Liver (tissue), 9 donors: Measurements from ENCODE around the gene CASP14. TPM values are rescaled to one million over a fixed set of nuclear protein-coding genes. Genes with fewer than 3 reads are reported as not detected.

Experiments used
- DNase-seq: peaks from one replicate; pipeline ENCODE4 v3.0.0-alpha.2; 2017; ENCODE audit warnings: low spot score
- H3K27ac ChIP-seq, 2 donors: one replicate each; pipeline ENCODE4 v1.7.0; 2013; ENCODE audit warnings: inconsistent platforms in 2 of 2, low read length in 2 of 2, control low read depth in 1 of 2, low read depth in 1 of 2, mild to moderate bottlenecking in 1 of 2
- H3K27me3 ChIP-seq, 4 donors: one replicate each; pipeline versions ENCODE4 v1.6.1 to v1.7.0; 2013; ENCODE audit warnings: low read length in 3 of 4, inconsistent platforms in 1 of 4, mild to moderate bottlenecking in 1 of 4, moderate library complexity in 1 of 4; ENCODE audit not compliant: control insufficient read depth in 4 of 4, insufficient read depth in 4 of 4
- H3K36me3 ChIP-seq, 4 donors: one replicate each; pipeline versions ENCODE4 v1.6.1 to v1.7.0; 2013; ENCODE audit warnings: low read length in 3 of 4, mild to moderate bottlenecking in 3 of 4, low read depth in 1 of 4, moderate library complexity in 1 of 4; ENCODE audit not compliant: control insufficient read depth in 4 of 4, insufficient read depth in 3 of 4
- H3K4me1 ChIP-seq, 4 donors: one replicate each; pipeline versions ENCODE4 v1.6.1 to v1.7.0; 2013; ENCODE audit warnings: low read length in 3 of 4, mild to moderate bottlenecking in 3 of 4, moderate library complexity in 1 of 4; ENCODE audit not compliant: control insufficient read depth in 4 of 4, insufficient read depth in 4 of 4
- H3K4me3 ChIP-seq, 3 donors: one replicate each; pipeline versions ENCODE4 v1.6.1 to v1.7.0; 2013; ENCODE audit warnings: low read length in 3 of 3, control low read depth in 1 of 3, low read depth in 1 of 3, mild to moderate bottlenecking in 1 of 3
- H3K9ac ChIP-seq, 2 donors: one replicate each; pipeline ENCODE4 v1.7.0; 2013; ENCODE audit warnings: low read length in 2 of 2, mild to moderate bottlenecking in 2 of 2, moderate library complexity in 2 of 2, control low read depth in 1 of 2, low read depth in 1 of 2
- H3K9me3 ChIP-seq, 4 donors: one replicate each; pipeline versions ENCODE4 v1.6.1 to v1.7.0; 2013; ENCODE audit warnings: low read length in 3 of 4; ENCODE audit not compliant: control insufficient read depth in 4 of 4
- EGR1 ChIP-seq, 2 donors: IDR thresholded peaks; 2 replicates each; pipeline ENCODE4 v1.6.1; 2016 to 2018; ENCODE audit warnings: antibody characterized with exemption in 2 of 2, low read depth in 2 of 2
- FOXA1 ChIP-seq: IDR thresholded peaks from 2 replicates; pipeline ENCODE4 v1.6.1; 2016; ENCODE audit warnings: antibody characterized with exemption
- FOXA2 ChIP-seq: IDR thresholded peaks from 2 replicates; pipeline ENCODE4 v1.6.1; 2016; ENCODE audit warnings: antibody characterized with exemption
- GABPA ChIP-seq, 2 donors: IDR thresholded peaks in 1 of 2; conservative IDR thresholded peaks in 1 of 2; 2 replicates each; pipeline ENCODE4 v1.6.1; 2016; ENCODE audit warnings: antibody characterized with exemption in 2 of 2, mild to moderate bottlenecking in 1 of 2, moderate library complexity in 1 of 2
- JUND ChIP-seq, 2 donors: IDR thresholded peaks; 2 replicates each; pipeline ENCODE4 v1.6.1; 2016; ENCODE audit warnings: antibody characterized with exemption in 2 of 2
- SP1 ChIP-seq: IDR thresholded peaks from 2 replicates; pipeline ENCODE4 v1.6.1; 2018; ENCODE audit warnings: antibody characterized with exemption, mild to moderate bottlenecking
- TAF1 ChIP-seq: conservative IDR thresholded peaks from 2 replicates; pipeline ENCODE4 v1.6.1; 2016; ENCODE audit warnings: antibody characterized with exemption, mild to moderate bottlenecking
- WGBS: extraction: QIAGEN DNeasy Blood & Tissue Kit; methylation state at CpG from one replicate; pipeline ENCODE4 v1.1.7; 2013; 5-methylcytosine and 5-hydroxymethylcytosine counted together
- polyA plus RNA-seq, 2 donors: library from polyadenylated mRNA; stranded (reverse) in 1 of 2; unstranded in 1 of 2; fragments of 200-250 nt in 1 of 2; fragments of >200 nt in 1 of 2; fragmentation: Nextera tagmentation in 1 of 2; extraction: Ambion mirVana in 1 of 2; gene quantifications; one replicate each; pipeline versions ENCODE4 v1.2.1 to v1.2.3, GENCODE V29; 2013 to 2015
- total RNA-seq, 2 donors: library from RNA; depleted of rRNA; stranded (reverse); fragments of >200 nt; gene quantifications; one replicate each; pipeline ENCODE4 v1.2.3, GENCODE V29; 2014
- TF ChIP-seq, protein P1 (sequence below): IDR thresholded peaks from 2 replicates; pipeline ENCODE4 v1.6.1; 2016; ENCODE audit warnings: antibody characterized with exemption
- TF ChIP-seq, protein P2 (sequence below): IDR thresholded peaks from 2 replicates; pipeline ENCODE4 v1.6.1; 2016; ENCODE audit warnings: antibody characterized with exemption, mild to moderate bottlenecking
- TF ChIP-seq, protein P3 (sequence below): IDR thresholded peaks from 2 replicates; pipeline ENCODE4 v1.6.1; 2016; ENCODE audit warnings: antibody characterized with exemption
- TF ChIP-seq, protein P4 (sequence below): IDR thresholded peaks from 2 replicates; pipeline ENCODE4 v1.6.1; 2016; ENCODE audit warnings: antibody characterized with exemption
- donor health status: healthy.
- donor health status: healthy.
- donor health status: healthy.
- donor health status: healthy.
- donor health status: healthy.

CASP14 gene
- total and polyA plus RNA-seq, 4 donors: not detected

DNA sequence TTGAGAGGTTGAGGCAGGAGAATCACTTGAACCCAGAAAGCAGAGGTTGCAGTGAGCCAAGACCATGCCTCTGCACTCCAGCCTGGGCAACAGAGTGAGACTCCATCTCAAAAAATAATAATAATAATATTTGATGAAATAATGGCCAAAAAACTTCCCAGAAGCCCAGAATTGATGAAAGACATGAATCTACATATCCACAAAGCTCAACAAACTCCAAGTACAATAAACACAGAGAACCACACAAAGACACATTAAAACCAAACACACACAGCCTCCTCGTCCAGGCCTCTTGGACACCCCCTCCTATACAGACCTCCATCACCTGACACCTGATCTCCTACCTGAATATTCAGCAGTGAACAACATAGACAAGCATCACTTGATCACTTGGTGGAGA is 54.7 kb downstream of the CASP14 start:
- H3K9ac ChIP-seq: no peak overlapping the region
- H3K27ac ChIP-seq: no peak overlapping the region
- TF ChIP-seq, protein P1, sequence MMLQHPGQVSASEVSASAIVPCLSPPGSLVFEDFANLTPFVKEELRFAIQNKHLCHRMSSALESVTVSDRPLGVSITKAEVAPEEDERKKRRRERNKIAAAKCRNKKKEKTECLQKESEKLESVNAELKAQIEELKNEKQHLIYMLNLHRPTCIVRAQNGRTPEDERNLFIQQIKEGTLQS: no peak
- no peak for TF ChIP-seq JUND (IDR thresholded peaks at IDR 0.05)
- TF ChIP-seq, protein P2, sequence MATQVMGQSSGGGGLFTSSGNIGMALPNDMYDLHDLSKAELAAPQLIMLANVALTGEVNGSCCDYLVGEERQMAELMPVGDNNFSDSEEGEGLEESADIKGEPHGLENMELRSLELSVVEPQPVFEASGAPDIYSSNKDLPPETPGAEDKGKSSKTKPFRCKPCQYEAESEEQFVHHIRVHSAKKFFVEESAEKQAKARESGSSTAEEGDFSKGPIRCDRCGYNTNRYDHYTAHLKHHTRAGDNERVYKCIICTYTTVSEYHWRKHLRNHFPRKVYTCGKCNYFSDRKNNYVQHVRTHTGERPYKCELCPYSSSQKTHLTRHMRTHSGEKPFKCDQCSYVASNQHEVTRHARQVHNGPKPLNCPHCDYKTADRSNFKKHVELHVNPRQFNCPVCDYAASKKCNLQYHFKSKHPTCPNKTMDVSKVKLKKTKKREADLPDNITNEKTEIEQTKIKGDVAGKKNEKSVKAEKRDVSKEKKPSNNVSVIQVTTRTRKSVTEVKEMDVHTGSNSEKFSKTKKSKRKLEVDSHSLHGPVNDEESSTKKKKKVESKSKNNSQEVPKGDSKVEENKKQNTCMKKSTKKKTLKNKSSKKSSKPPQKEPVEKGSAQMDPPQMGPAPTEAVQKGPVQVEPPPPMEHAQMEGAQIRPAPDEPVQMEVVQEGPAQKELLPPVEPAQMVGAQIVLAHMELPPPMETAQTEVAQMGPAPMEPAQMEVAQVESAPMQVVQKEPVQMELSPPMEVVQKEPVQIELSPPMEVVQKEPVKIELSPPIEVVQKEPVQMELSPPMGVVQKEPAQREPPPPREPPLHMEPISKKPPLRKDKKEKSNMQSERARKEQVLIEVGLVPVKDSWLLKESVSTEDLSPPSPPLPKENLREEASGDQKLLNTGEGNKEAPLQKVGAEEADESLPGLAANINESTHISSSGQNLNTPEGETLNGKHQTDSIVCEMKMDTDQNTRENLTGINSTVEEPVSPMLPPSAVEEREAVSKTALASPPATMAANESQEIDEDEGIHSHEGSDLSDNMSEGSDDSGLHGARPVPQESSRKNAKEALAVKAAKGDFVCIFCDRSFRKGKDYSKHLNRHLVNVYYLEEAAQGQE: no peak
- no peak for DNase-seq
- WGBS: 97% methylated on average over 1 of the region's 1 CpG
- H3K4me3 ChIP-seq: no peak overlapping the region
- no peaks in the 10 kb centered on the region for H3K27me3 ChIP-seq
- H3K9me3 ChIP-seq: peaks cover 2 to 6% (median 3%) of the 10 kb centered on the region in 4 donors
- no peaks in the 10 kb centered on the region for H3K36me3 ChIP-seq
- peaks cover 0 to 8% (median 0%) of the 10 kb centered on the region in 4 donors for H3K4me1 ChIP-seq

DNA sequence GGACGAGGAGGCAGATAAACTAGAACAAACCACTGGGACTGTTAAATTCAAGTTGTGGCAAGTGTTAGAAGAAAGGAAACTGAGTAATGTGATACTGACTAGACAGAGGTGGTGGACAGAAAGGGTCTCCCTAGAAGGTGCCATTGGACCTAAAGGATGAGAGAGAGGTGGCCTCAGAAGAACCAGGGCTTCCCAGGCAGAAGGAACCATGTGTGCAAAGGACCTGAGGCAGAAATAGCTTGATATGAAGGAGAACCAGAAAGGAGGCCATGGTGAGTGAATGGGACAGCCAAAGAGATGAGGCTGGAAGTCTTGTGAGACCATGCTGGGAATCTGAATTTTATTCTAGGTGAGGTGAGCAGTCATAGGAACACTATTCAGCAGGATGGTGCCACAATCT is 55.1 kb downstream of the CASP14 start:
- TF ChIP-seq, protein P3, sequence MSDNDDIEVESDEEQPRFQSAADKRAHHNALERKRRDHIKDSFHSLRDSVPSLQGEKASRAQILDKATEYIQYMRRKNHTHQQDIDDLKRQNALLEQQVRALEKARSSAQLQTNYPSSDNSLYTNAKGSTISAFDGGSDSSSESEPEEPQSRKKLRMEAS: no peak
- TF ChIP-seq GABPA (IDR thresholded peaks at IDR 0.05 in 1 of 2, conservative IDR thresholded peaks at IDR 0.05 in 1 of 2) (no peak), TAF1 (no peak), FOXA2 (no peak), JUND (IDR thresholded peaks at IDR 0.05) (no peak), EGR1 (IDR thresholded peaks at IDR 0.05; ENCODE audit: low read depth in 2 of 2) (no peak), SP1 (no peak), FOXA1 (no peak)
- TF ChIP-seq, protein P4, sequence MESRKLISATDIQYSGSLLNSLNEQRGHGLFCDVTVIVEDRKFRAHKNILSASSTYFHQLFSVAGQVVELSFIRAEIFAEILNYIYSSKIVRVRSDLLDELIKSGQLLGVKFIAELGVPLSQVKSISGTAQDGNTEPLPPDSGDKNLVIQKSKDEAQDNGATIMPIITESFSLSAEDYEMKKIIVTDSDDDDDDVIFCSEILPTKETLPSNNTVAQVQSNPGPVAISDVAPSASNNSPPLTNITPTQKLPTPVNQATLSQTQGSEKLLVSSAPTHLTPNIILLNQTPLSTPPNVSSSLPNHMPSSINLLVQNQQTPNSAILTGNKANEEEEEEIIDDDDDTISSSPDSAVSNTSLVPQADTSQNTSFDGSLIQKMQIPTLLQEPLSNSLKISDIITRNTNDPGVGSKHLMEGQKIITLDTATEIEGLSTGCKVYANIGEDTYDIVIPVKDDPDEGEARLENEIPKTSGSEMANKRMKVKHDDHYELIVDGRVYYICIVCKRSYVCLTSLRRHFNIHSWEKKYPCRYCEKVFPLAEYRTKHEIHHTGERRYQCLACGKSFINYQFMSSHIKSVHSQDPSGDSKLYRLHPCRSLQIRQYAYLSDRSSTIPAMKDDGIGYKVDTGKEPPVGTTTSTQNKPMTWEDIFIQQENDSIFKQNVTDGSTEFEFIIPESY: no peak
- TF ChIP-seq, protein P2: no peak
- TF ChIP-seq, protein P1: no peak
- peaks cover 0 to 9% (median 0%) of the 10 kb centered on the region in 4 donors for H3K4me1 ChIP-seq
- peaks cover 2 to 6% (median 3%) of the 10 kb centered on the region in 4 donors for H3K9me3 ChIP-seq
- H3K27ac ChIP-seq: no peak overlapping the region
- no peak overlapping the region for H3K9ac ChIP-seq
- H3K4me3 ChIP-seq: no peak overlapping the region
- peaks cover 0 to 1% (median 0%) of the 10 kb centered on the region in 4 donors for H3K36me3 ChIP-seq
- no peak for DNase-seq
- no peaks in the 10 kb centered on the region for H3K27me3 ChIP-seq
- 77% methylated on average over 1 of the region's 1 CpG for WGBS
